HCT116 (cell line): Measurements from ENCODE around the gene MPZ. TPM values are rescaled to one million over a fixed set of nuclear protein-coding genes. Genes with fewer than 3 reads are reported as not detected.

Experiments used
- ATAC-seq: fragments of 200-7000 bp; cut with Tn5 transposase; 2 replicates; pipeline ENCODE4 v1.9.1; 2020; ENCODE audit warnings: mild to moderate bottlenecking, moderate library complexity
- BruUV-seq: library from RNA; stranded (reverse); fragments of 400-500 nt; replicated peaks from 2 replicates; lab custom pipeline; 2021; lab: Mats Ljungman, UMichigan
- CTCF ChIA-PET: fragments of 300-600 bp; sonication (Branson Sonifier 250); formaldehyde crosslinking; loops from one replicate; lab custom pipeline; 2021; ENCODE audit warnings: antibody characterized with exemption; lab: Charles Lee
- POLR2A ChIA-PET: fragments of 300-600, 350-600 bp; sonication (Branson Sonifier 250); formaldehyde crosslinking; loops from one replicate; lab custom pipeline; 2021; ENCODE audit warnings: antibody characterized with exemption; lab: Charles Lee
- RAD21 ChIA-PET, 2 experiments: fragments of 300-600 bp; sonication (Branson Sonifier 250); formaldehyde crosslinking; loops; one replicate each; lab custom pipeline; 2023; ENCODE audit warnings: low total read pairs in 2 of 2; ENCODE audit not compliant: uncharacterized antibody in 2 of 2, unreplicated experiment in 2 of 2, low non-redundant PET in 1 of 2; lab: Charles Lee
- DNase-seq: peaks from one replicate; pipeline ENCODE4 v3.0.0-alpha.2; 2010; ENCODE audit warnings: low read depth, low spot score
- H2AFZ ChIP-seq: fragments of 200-600 bp; shearing (Covaris generic), sonication (generic); 2 replicates; pipeline ENCODE4 v1.6.1; 2017; ENCODE audit warnings: low read depth, mixed run types, mixed read lengths, antibody characterized with exemption, low read length; ENCODE audit not compliant: poor library complexity, severe bottlenecking
- H3K27ac ChIP-seq: 2 replicates; pipeline ENCODE4 v1.5.1; 2012; ENCODE audit warnings: low read depth, low read length
- H3K27me3 ChIP-seq: fragments of 200-600 bp; sonication (generic); 2 replicates; pipeline ENCODE4 v1.6.1; 2016; ENCODE audit warnings: mixed run types, low read length, mixed read lengths; ENCODE audit not compliant: insufficient read depth
- H3K36me3 ChIP-seq, 2 experiments: fragments of 200-500 bp in 1 of 2; fragments of 200-600 bp in 1 of 2; sonication (Bioruptor generic) in 1 of 2; sonication (generic) in 1 of 2; 2 replicates each; pipeline versions ENCODE4 v1.5.1 to v1.6.1; 2014 to 2016; ENCODE audit warnings: low read length in 2 of 2, inconsistent platforms in 1 of 2, mixed read lengths in 1 of 2, mixed run types in 1 of 2; ENCODE audit not compliant: insufficient read depth in 2 of 2, control insufficient read depth in 1 of 2
- H3K4me1 ChIP-seq, 2 experiments: fragments of 200-600 bp in 1 of 2; sonication (generic) in 1 of 2; 2 replicates each; pipeline versions ENCODE4 v1.5.1 to v1.6.1; 2012 to 2017; ENCODE audit warnings: low read length in 2 of 2, inconsistent platforms in 1 of 2, mild to moderate bottlenecking in 1 of 2, mixed read lengths in 1 of 2, mixed run types in 1 of 2, moderate library complexity in 1 of 2; ENCODE audit not compliant: insufficient read depth in 2 of 2, control insufficient read depth in 1 of 2
- H3K4me2 ChIP-seq: fragments of 200-600 bp; sonication (generic); 2 replicates; pipeline ENCODE4 v1.6.1; 2017; ENCODE audit warnings: mixed run types, low read length, mixed read lengths
- H3K4me3 ChIP-seq, 2 experiments: fragments of 200-600 bp in 1 of 2; sonication (generic) in 1 of 2; replicated peaks in 1 of 2; 2 replicates each; pipeline ENCODE4 v1.5.1; 2011 to 2016; ENCODE audit warnings: low read length in 2 of 2, control low read depth in 1 of 2, low read depth in 1 of 2, mild to moderate bottlenecking in 1 of 2, mixed read lengths in 1 of 2, mixed run types in 1 of 2
- H3K79me2 ChIP-seq: fragments of 200-600 bp; sonication (generic); 2 replicates; pipeline ENCODE4 v1.6.1; 2017; ENCODE audit warnings: mild to moderate bottlenecking, mixed run types, low read length, moderate library complexity, mixed read lengths; ENCODE audit not compliant: insufficient read depth
- H3K9ac ChIP-seq: fragments of 200-600 bp; sonication (generic); 2 replicates; pipeline ENCODE4 v1.6.1; 2016; ENCODE audit warnings: low read length, mixed read lengths
- H3K9me2 ChIP-seq: fragments of 200-600 bp; sonication (generic), shearing (Covaris generic); 2 replicates; pipeline ENCODE4 v1.6.1; 2017; ENCODE audit warnings: mixed run types, mild to moderate bottlenecking, moderate library complexity; ENCODE audit not compliant: insufficient read depth
- H3K9me3 ChIP-seq, 2 experiments: fragments of 200-500 bp in 1 of 2; fragments of 200-600 bp in 1 of 2; sonication (Bioruptor generic) in 1 of 2; sonication (generic) in 1 of 2; 2 replicates each; pipeline ENCODE4 v1.6.1; 2014 to 2017; ENCODE audit warnings: low read length in 2 of 2, mixed read lengths in 2 of 2, inconsistent platforms in 1 of 2, low read depth in 1 of 2, mild to moderate bottlenecking in 1 of 2, mixed run types in 1 of 2, moderate library complexity in 1 of 2; ENCODE audit not compliant: control insufficient read depth in 1 of 2, insufficient read depth in 1 of 2
- H4K20me1 ChIP-seq: fragments of 200-600 bp; sonication (generic), shearing (Covaris generic); 2 replicates; pipeline ENCODE4 v1.6.1; 2017; ENCODE audit warnings: mixed run types, mild to moderate bottlenecking, moderate library complexity; ENCODE audit not compliant: insufficient read depth
- EGR1 ChIP-seq: IDR thresholded peaks from 2 replicates; pipeline ENCODE4 v1.6.1; 2012; ENCODE audit warnings: low read depth
- ELF1 ChIP-seq: IDR thresholded peaks from 2 replicates; pipeline ENCODE4 v1.6.1; 2012; ENCODE audit warnings: low read depth, borderline replicate concordance
- EZH2 ChIP-seq: fragments of 200-600 bp; sonication (generic); IDR thresholded peaks from 2 replicates; pipeline ENCODE4 v1.6.1; 2017; ENCODE audit warnings: antibody characterized with exemption, mixed run types
- FOSL1 ChIP-seq: IDR thresholded peaks from 2 replicates; pipeline ENCODE4 v1.6.1; 2012; ENCODE audit warnings: low read depth
- JUND ChIP-seq: IDR thresholded peaks from 2 replicates; pipeline ENCODE4 v1.6.1; 2012
- POLR2A ChIP-seq: IDR thresholded peaks from 2 replicates; pipeline ENCODE4 v1.7.0; 2011; ENCODE audit warnings: borderline replicate concordance; ENCODE audit not compliant: insufficient read depth, insufficient read length; ENCODE audit errors: extremely low read depth
- YY1 ChIP-seq: IDR thresholded peaks from 2 replicates; pipeline ENCODE4 v1.6.1; 2011; ENCODE audit warnings: low read length, low read depth, moderate library complexity, mild to moderate bottlenecking; ENCODE audit not compliant: insufficient replicate concordance; ENCODE audit errors: extremely low read depth
- ZFX ChIP-seq: fragments of 450-650 bp; IDR thresholded peaks from 2 replicates; pipeline ENCODE4 v1.6.1; 2017
- ZNF274 ChIP-seq: fragments of 200-500 bp; sonication (Bioruptor generic); IDR thresholded peaks from 2 replicates; pipeline ENCODE4 v1.6.1; 2014; ENCODE audit warnings: mild to moderate bottlenecking, low read depth, low read length, inconsistent platforms
- intact Hi-C: fragments of 100-400 bp; cut with micrococcal nuclease; formaldehyde crosslinking; loops from 2 replicates; pipeline ENCODE4 v1.10.0; 2022
- total RNA-seq: library from RNA; stranded (reverse); gene quantifications from one replicate; pipeline ENCODE4 v1.2.1, GENCODE V29; 2021; ENCODE audit not compliant: unreplicated experiment
- TF ChIP-seq, protein P1 (sequence below): IDR thresholded peaks from 2 replicates; pipeline ENCODE4 v1.6.1; 2012; ENCODE audit warnings: low read depth
- TF ChIP-seq, protein P2 (sequence below), 3 experiments: fragments of 200-600 bp in 1 of 3; sonication (generic) in 1 of 3; IDR thresholded peaks in 2 of 3; conservative IDR thresholded peaks in 1 of 3; 2 replicates each; pipeline ENCODE4 v1.5.1; 2012 to 2017; ENCODE audit warnings: low read depth in 2 of 3, low read length in 2 of 3, antibody characterized with exemption in 1 of 3, borderline replicate concordance in 1 of 3, control low read depth in 1 of 3, mild to moderate bottlenecking in 1 of 3, mixed read lengths in 1 of 3, mixed run types in 1 of 3, moderate library complexity in 1 of 3; ENCODE audit not compliant: insufficient read depth in 1 of 3
- TF ChIP-seq, protein P3 (sequence below): IDR thresholded peaks from 2 replicates; pipeline ENCODE4 v1.6.1; 2012

Gene MPZ
- total RNA-seq, 1 experiment from 2014 or later, result 3.6 TPM

DNA sequence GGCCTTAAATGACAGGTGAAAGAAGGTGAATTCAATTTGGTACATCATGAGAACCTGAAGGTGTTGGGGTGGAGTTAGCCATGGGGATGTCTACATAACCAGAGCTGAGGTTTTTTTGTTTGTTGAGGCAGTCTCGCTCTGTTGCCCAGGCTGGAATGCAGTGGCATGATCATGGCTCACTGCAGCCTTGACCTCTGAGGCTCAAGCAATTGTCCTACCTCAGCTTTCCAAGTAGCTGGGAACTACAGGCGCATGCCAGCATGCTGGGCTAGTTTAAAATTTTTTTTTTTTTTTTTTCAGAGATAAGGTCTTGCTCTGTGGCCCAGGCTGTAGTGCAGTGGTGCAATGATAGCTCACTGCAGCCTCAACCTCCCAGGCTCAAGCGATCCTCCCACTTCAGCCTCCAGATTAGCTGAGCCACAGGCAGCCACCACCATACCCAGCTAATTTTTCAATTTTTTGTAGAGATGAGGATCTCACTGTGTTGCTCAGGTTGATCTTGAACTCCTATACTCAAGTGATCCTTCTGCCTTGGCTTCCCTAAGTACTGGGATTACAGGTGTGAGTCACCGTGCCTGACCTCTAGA is 1.9 kb upstream of the MPZ start:
- Histone ChIP-seq H3K9ac (no peak overlapping the region), H3K4me3 (no peak overlapping the region), H2AFZ (no peak overlapping the region), H3K27me3 (no peaks in the 10 kb centered on the region), H3K9me3 (no peaks in the 10 kb centered on the region), H3K27ac (no peak overlapping the region), H3K79me2 (peaks cover 20% of the 10 kb centered on the region), H3K36me3 (no peaks in the 10 kb centered on the region; a peak in 1 of 4 replicates), H3K9me2 (no peaks in the 10 kb centered on the region), H3K4me1 (peaks cover 11 to 30% of the 10 kb centered on the region in 2 experiments), H4K20me1 (no peaks in the 10 kb centered on the region), H3K4me2 (no peak overlapping the region)
- DNase-seq (no peak), ATAC-seq (no peak)
- intact Hi-C loops, result loop anchor here (10.0 kb wide), 1 partner anchor 73 kb away; no protein-coding TSS in a partner anchor
- TF ChIP-seq, protein P1, sequence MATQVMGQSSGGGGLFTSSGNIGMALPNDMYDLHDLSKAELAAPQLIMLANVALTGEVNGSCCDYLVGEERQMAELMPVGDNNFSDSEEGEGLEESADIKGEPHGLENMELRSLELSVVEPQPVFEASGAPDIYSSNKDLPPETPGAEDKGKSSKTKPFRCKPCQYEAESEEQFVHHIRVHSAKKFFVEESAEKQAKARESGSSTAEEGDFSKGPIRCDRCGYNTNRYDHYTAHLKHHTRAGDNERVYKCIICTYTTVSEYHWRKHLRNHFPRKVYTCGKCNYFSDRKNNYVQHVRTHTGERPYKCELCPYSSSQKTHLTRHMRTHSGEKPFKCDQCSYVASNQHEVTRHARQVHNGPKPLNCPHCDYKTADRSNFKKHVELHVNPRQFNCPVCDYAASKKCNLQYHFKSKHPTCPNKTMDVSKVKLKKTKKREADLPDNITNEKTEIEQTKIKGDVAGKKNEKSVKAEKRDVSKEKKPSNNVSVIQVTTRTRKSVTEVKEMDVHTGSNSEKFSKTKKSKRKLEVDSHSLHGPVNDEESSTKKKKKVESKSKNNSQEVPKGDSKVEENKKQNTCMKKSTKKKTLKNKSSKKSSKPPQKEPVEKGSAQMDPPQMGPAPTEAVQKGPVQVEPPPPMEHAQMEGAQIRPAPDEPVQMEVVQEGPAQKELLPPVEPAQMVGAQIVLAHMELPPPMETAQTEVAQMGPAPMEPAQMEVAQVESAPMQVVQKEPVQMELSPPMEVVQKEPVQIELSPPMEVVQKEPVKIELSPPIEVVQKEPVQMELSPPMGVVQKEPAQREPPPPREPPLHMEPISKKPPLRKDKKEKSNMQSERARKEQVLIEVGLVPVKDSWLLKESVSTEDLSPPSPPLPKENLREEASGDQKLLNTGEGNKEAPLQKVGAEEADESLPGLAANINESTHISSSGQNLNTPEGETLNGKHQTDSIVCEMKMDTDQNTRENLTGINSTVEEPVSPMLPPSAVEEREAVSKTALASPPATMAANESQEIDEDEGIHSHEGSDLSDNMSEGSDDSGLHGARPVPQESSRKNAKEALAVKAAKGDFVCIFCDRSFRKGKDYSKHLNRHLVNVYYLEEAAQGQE, result no peak
- TF ChIP-seq, protein P2, sequence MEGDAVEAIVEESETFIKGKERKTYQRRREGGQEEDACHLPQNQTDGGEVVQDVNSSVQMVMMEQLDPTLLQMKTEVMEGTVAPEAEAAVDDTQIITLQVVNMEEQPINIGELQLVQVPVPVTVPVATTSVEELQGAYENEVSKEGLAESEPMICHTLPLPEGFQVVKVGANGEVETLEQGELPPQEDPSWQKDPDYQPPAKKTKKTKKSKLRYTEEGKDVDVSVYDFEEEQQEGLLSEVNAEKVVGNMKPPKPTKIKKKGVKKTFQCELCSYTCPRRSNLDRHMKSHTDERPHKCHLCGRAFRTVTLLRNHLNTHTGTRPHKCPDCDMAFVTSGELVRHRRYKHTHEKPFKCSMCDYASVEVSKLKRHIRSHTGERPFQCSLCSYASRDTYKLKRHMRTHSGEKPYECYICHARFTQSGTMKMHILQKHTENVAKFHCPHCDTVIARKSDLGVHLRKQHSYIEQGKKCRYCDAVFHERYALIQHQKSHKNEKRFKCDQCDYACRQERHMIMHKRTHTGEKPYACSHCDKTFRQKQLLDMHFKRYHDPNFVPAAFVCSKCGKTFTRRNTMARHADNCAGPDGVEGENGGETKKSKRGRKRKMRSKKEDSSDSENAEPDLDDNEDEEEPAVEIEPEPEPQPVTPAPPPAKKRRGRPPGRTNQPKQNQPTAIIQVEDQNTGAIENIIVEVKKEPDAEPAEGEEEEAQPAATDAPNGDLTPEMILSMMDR (IDR thresholded peaks at IDR 0.05 in 2 of 3, conservative IDR thresholded peaks at IDR 0.05 in 1 of 3; ENCODE audit: borderline replicate concordance in 1 of 3, insufficient read depth in 1 of 3, low read depth in 2 of 3, low read length in 2 of 3), result no peak
- TF ChIP-seq EGR1, result no peak
- TF ChIP-seq EZH2, result no peak
- no peak for TF ChIP-seq YY1
- TF ChIP-seq POLR2A, result no peak
- TF ChIP-seq FOSL1, result no peak
- TF ChIP-seq, protein P3, sequence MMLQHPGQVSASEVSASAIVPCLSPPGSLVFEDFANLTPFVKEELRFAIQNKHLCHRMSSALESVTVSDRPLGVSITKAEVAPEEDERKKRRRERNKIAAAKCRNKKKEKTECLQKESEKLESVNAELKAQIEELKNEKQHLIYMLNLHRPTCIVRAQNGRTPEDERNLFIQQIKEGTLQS, result no peak
- no peak for TF ChIP-seq ELF1
- TF ChIP-seq JUND, result no peak
- no peak for TF ChIP-seq ZFX
- TF ChIP-seq ZNF274, result no peak
- ChIA-PET POLR2A (no interaction called here), RAD21 (interaction anchor here in 1 of 2 experiments (0.5 kb wide), 1 partner anchor 403 kb away, joined by 3 read pairs; no protein-coding TSS in a partner anchor), CTCF (interaction anchor here (0.6 kb wide), 1 partner anchor 357 kb away, joined by 3 read pairs; no protein-coding TSS in a partner anchor)
- BruUV-seq, result no TSS peak
